ENCODE results near the gene MEGF8. TPM values are rescaled to one million over a fixed set of nuclear protein-coding genes. Genes with fewer than 3 reads are reported as not detected.

The MEGF8 gene
- total and polyA plus RNA-seq, 12 donors, result 7.2 to 51.9 (median 29.7) TPM

DNA sequence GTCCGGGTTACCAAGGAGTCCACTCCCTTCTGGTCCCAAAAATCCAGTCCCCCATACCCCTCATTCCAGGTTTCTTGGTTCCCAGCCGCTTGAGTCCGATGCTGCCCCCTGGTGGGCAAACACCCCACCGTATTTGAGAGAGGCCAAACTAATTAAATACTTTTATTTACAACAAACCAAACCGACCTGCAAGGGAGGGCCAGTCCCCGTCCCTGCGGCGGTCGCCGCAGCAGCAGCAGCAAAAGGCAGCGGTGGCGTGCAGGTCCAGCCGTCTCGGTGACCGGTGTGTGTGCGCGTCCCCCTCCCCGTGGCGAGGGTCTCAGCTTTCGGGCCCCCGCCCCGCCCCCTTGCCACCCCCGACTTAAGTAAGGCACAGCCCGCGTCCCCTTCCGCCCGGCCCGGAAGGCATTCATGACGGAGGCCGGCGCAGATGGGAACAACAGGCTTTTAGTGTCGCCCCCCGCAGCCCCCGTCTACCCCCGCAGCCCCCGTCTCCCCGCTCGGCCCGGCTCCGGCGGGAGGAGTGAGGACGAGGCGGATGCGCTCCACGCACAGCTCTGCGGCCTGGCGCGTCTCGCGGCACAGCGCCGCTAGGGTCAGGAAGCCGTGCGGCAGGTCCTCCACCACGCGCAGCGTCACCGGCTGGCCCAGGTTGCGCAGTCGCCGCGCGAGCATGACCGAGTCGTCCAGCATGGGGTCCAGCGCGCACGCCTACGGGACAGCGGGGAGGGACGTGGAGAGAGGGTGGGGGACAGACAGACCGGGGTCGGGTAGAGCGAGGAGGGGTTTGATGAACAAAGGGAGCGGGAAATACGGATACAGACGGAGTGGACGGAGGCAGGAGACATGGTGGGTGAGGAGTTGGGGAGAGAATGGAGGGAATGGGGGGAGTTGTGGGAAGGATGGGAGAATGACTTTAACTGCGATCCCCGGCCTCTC is 76.2 kb downstream of the MEGF8 start:
- Histone ChIP-seq H3K4me1 (replicated peaks in 1 of 2) (peaks cover 6 to 25% of the 10 kb centered on the region in 2 donors), H3K27ac (peak overlapping the region in 4 of 5 donors; percentile 15 to 73 (median 50)), H3K9me3 (replicated peaks in 1 of 3) (no peaks in the 10 kb centered on the region), H3K27me3 (no peaks in the 10 kb centered on the region), H3K4me3 (peak overlapping the region in 2 of 4 donors; percentile 33 to 61), H3K36me3 (replicated peaks in 1 of 2) (peaks cover 0 to 17% of the 10 kb centered on the region in 2 donors)
- peak; percentile 80 to 93 (median 85) for DNase-seq
- intact Hi-C loops (cut with DNase I), result no loop called here
- TF ChIP-seq, protein P1, sequence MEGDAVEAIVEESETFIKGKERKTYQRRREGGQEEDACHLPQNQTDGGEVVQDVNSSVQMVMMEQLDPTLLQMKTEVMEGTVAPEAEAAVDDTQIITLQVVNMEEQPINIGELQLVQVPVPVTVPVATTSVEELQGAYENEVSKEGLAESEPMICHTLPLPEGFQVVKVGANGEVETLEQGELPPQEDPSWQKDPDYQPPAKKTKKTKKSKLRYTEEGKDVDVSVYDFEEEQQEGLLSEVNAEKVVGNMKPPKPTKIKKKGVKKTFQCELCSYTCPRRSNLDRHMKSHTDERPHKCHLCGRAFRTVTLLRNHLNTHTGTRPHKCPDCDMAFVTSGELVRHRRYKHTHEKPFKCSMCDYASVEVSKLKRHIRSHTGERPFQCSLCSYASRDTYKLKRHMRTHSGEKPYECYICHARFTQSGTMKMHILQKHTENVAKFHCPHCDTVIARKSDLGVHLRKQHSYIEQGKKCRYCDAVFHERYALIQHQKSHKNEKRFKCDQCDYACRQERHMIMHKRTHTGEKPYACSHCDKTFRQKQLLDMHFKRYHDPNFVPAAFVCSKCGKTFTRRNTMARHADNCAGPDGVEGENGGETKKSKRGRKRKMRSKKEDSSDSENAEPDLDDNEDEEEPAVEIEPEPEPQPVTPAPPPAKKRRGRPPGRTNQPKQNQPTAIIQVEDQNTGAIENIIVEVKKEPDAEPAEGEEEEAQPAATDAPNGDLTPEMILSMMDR (IDR thresholded peaks at IDR 0.05), result peak; percentile 70 to 84 (median 76)
- peak; percentile 13 to 68 for TF ChIP-seq POLR2A (IDR thresholded peaks at IDR 0.05)
- 0 to 2% (median 1%) methylated on average over 25 to 80 of the region's 80 CpGs for WGBS, 4 donors

DNA sequence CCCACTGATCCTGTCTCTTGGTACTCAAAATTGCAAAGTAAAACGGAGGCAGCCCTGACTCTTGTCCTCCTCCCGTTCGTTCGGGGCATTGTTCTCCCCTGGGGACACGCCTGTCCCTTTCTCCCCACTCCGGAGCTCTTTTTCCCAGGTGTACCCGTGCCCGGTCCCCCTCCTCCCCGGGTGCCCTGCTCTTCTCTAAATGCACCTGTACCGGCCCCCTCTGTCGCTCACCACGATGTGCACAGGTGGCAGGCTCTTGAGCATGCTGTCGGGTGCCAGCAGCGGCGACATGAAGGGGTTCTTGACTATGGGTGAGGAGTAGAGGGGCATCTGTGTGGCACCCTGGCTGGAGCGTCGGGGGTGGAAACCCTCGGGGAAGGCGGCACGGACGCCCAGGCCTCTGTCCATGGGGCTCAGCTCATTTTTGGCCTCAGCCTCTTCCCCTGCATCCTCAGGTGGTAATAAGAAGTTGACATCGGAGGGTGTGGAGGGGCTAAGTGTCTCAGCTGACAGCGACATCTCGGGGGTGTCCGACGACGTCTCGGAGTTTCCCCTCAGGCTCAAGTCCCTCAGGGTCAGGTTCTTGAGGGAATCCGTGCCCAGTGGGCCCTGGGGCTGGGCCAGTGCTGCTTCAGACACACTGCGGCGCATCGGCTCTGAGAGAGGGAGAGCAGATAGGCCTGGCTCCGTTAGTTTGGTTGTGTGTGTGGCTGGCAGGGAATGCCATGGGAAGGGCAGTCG is 77.1 kb downstream of the MEGF8 start:
- Histone ChIP-seq H3K4me3 (peak overlapping the region in 1 of 4 donors; percentile 61), H3K9me3 (replicated peaks in 1 of 3) (no peaks in the 10 kb centered on the region), H3K27me3 (no peaks in the 10 kb centered on the region), H3K36me3 (replicated peaks in 1 of 2) (peaks cover 0 to 21% of the 10 kb centered on the region in 2 donors), H3K4me1 (replicated peaks in 1 of 2) (peaks cover under 1 to 19% of the 10 kb centered on the region in 2 donors), H3K27ac (peak overlapping the region in 2 of 5 donors; percentile 73)
- WGBS, 4 donors, result 67 to 76% (median 71%) methylated on average over 28 to 34 of the region's 34 CpGs
- no peak for TF ChIP-seq POLR2A (IDR thresholded peaks at IDR 0.05)
- TF ChIP-seq, protein P1 (IDR thresholded peaks at IDR 0.05), result no peak
- no peak for DNase-seq
- intact Hi-C loops (cut with DNase I), result no loop called here

DNA sequence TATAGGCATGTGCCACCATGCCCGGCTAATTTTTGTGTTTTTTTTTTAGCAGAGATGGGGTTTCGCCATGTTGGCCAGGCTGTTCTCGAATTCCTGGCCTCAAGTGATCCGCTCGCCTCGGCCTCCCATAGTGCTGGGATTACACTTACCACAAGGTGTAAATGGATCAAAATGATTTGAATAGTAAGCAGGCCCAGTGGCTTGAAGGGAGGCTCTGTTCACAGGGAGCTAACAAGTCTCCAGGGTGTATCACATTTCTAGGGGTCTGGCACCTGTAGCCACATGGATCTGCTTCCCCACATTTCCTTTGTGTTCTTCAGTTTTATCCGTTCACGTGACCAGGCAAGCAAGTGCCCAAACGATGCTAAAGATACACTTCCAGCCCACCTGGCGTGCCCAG is 78.2 kb downstream of the MEGF8 start:
- 89 to 95% (median 95%) methylated on average over 10 of the region's 10 CpGs for WGBS, 4 donors
- no peak overlapping the region for H3K4me3 ChIP-seq
- no peaks in the 10 kb centered on the region for H3K9me3 ChIP-seq (replicated peaks in 1 of 3)
- TF ChIP-seq, protein P1 (IDR thresholded peaks at IDR 0.05), result no peak
- no peak for TF ChIP-seq POLR2A (IDR thresholded peaks at IDR 0.05)
- no peaks in the 10 kb centered on the region for H3K27me3 ChIP-seq
- intact Hi-C loops (cut with DNase I), result no loop called here
- H3K4me1 ChIP-seq (replicated peaks in 1 of 2), result peaks cover 0 to 14% of the 10 kb centered on the region in 2 donors
- peaks cover 0 to 21% of the 10 kb centered on the region in 2 donors for H3K36me3 ChIP-seq (replicated peaks in 1 of 2)
- H3K27ac ChIP-seq, result no peak overlapping the region
- no peak for DNase-seq

DNA sequence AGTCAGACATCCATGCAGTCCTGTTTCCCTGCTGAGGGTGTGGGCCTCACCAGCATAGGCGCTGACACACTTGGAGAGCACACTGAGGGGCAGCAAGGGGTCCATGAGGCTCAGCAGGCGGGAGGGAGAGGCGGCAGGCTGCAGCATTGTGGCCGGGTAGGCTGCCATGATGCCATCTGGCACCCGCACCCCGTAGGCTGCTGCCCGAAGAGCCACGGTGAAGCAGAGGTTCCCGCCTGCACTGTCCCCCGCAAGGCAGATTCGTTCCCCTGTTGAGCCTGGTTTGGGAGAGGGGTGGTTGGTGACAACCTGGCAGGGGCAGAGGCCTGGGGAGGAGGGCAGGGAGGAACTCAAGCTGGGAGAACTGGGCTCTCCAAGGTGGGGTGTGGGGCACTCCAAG is 80.7 kb downstream of the MEGF8 start:
- Histone ChIP-seq H3K27ac (no peak overlapping the region), H3K27me3 (no peaks in the 10 kb centered on the region), H3K9me3 (replicated peaks in 1 of 3) (no peaks in the 10 kb centered on the region), H3K36me3 (replicated peaks in 1 of 2) (peaks cover 0 to 25% of the 10 kb centered on the region in 2 donors), H3K4me3 (no peak overlapping the region), H3K4me1 (replicated peaks in 1 of 2) (peaks cover 8 to 21% of the 10 kb centered on the region in 2 donors)
- intact Hi-C loops (cut with DNase I), result no loop called here
- TF ChIP-seq, protein P1 (IDR thresholded peaks at IDR 0.05), result no peak
- TF ChIP-seq POLR2A (IDR thresholded peaks at IDR 0.05), result no peak
- WGBS, 4 donors, result 89 to 97% (median 96%) methylated on average over 5 to 11 of the region's 11 CpGs
- DNase-seq, result no peak
